GM21367 (cell line): ENCODE measurements around the gene RPS6KA2.

Source experiments
- ATAC-seq: cut with Tn5 transposase; IDR thresholded peaks from one replicate; pipeline ENCODE4 v1.9.1; 2021; ENCODE audit not compliant: unreplicated experiment

The RPS6KA2 gene

GRCh38 chr6:166616261-166617238 is 10.5 kb downstream of the RPS6KA2 start:
- ATAC-seq: no peak

DNA sequence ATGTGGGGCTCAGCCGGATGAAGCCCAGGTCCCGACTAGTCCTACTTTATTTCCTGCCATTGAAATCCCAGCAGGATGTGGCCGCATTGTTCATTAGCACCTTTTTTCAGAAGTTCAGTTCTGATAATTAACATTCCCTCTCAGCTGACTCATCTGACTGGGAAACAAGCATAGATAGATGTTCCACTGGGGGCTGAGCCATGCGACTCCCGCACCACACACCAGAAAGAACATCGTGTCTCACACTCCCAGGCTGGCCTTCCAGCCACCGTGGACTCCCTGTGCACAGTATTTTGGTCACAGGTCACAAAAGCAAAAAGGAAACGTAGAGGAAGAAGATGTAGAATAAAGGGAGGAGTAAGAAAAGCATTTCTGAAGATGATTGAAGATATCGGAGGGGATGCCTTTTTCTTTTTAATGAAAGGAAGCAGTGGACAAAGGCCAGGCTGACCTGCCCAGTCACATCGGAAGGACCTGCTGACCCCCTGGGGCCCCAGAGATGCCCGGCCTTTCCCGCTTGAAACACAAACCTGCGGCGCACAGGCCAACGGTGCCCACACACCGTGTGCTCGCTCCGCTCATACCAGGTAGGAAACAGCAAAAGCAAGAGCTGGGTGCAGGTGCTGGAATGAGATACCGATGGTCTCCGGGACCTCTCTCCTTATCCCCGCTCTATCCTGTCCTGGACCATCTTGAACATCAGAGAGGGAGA is 11.8 kb downstream of the RPS6KA2 start:
- ATAC-seq: no peak

DNA sequence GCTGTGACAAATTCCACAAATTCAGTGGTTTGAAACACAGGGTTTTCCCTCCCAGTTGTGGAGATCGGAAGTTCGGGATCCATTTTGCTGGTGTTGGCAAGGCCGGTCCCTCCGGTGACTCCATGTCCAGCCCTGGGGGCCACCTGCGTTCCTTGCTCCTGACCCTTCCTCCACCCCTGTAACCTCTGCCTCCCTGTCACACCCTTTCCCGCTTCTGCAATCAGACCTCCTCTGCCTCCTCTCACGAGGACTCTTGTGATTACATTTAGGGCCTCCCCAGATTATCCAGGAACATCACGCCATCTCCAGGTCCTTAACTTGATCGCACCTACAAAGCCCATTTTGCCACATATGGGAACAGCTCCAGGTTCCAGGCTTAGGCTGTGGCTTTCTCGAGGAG is 12.5 kb downstream of the RPS6KA2 start:
- ATAC-seq: no peak

GRCh38 chr6:166614171-166614583 is 12.9 kb downstream of the RPS6KA2 start:
- no peak for ATAC-seq

DNA sequence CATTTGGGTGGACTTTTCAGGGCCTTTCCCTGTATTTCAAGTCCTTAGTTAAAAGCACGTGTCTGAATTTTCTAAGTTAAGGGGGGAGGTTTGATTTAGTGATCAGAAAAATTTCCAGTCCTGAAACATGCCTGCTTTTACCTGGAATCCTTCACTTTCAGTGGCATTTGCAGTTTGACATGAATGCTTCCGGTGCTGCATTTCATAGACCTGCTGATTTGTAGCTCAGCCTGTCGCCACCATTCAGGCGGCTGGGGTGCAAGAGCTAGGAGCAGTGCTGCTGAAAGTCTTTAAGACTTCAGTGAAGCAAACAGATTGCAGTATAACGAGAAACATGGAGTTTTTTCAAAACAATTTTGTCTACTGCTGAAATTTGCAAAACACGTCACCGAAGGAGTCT is 14.0 kb downstream of the RPS6KA2 start:
- no peak for ATAC-seq

DNA sequence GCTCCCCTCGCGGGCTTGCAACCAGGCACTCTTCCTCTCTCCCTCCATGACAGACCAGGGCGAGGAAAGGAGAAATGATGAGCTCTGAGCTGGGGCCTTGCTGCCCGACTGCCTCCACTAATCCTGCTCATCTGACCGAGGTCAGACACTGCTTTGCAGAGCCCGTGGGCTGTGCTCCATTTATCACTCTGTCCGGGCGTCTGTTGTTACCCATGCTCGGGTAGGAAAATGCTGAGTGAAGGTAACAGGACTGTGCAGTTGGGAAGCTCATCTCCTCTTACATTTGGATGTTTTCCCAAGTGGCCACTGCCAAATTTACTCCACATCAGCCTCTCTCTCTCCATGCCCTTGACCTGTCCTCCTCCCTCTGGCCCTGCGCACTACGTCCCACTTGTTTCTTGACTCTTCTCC is 14.6 kb downstream of the RPS6KA2 start:
- ATAC-seq: no peak

GRCh38 chr6:166611631-166612030 is 15.4 kb downstream of the RPS6KA2 start:
- ATAC-seq: no peak

- no peak for ATAC-seq
Measured at GRCh38 chr6:166610069-166610468, 17.0 kb downstream of the RPS6KA2 start.

- ATAC-seq: no peak
Measured at GRCh38 chr6:166608774-166609173, 18.3 kb downstream of the RPS6KA2 start.

DNA sequence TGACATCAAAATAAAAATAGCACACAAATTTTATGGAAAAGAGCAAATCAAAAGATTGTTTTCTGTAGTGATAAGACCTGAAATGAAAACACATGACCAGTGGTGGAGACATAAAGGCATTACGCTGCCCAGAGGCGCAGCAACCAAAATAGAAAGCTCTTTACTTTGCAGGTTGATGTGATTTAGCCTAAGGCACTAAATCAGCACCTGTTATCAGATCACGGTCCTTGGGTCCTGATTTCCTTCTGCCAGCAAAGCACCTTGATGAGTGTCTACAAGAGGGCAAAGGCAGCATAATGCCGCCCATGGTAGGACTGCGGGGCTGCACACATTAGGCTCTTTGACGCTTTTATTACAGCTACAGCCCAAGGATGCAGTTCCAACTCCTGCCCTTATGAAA is 21.3 kb downstream of the RPS6KA2 start:
- no peak for ATAC-seq

- no peak for ATAC-seq
Measured at GRCh38 chr6:166604911-166605310, 22.1 kb downstream of the RPS6KA2 start.

- no peak for ATAC-seq
Measured at GRCh38 chr6:166604328-166604727, 22.7 kb downstream of the RPS6KA2 start.

GRCh38 chr6:166603043-166603690 is 23.9 kb downstream of the RPS6KA2 start:
- ATAC-seq: no peak

DNA sequence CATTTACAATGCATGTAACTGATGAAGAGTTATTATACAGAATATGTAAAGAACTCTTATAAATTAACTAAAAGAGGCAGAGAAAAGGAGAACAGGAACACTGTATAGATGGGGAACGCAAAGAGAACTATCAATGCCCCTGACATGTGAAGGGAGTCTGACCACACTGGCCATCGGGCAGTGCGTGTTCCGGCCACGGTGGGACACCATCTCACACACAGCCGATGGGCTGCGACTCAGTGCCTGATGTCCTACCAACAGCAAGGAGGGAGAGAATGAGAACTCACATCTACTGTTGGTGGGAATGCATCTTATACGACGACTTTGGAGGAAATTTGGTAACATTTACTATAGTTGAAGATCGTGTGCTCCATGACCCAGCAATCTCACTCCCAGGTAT is 25.1 kb downstream of the RPS6KA2 start:
- ATAC-seq: no peak

DNA sequence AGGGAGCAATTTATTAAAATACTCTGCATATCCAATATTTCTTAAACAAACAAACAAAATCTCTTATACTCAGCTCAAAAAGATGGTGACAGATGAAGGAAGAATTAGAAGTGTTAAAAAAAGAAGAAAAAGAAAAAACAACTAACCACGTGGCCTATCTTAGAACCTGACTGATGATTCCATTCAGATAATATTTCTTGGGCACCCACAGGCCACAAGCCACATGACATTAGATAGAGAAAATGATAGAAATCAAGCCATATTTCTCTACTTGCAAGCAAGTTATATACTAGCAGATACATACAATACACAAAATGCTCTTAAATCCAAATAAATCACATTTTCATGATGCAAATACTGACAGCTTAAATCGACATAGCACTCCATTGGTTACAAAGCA is 26.1 kb downstream of the RPS6KA2 start:
- no peak for ATAC-seq

GRCh38 chr6:166599205-166599604 is 27.8 kb downstream of the RPS6KA2 start:
- ATAC-seq: no peak

GRCh38 chr6:166598441-166599138 is 28.5 kb downstream of the RPS6KA2 start:
- ATAC-seq: no peak

- no peak for ATAC-seq
Measured at GRCh38 chr6:166597711-166598440, 29.2 kb downstream of the RPS6KA2 start.

- ATAC-seq: no peak
Measured at GRCh38 chr6:166596776-166597507, 30.1 kb downstream of the RPS6KA2 start.

- no peak for ATAC-seq
Measured at GRCh38 chr6:166595949-166596348, 31.1 kb downstream of the RPS6KA2 start.
